IMR-90 (cell line): ENCODE results near the gene FAM174B.

Experiments
- BHLHE40 ChIP-seq: fragments of 150-350 bp; IDR thresholded peaks from 2 replicates; pipeline ENCODE4 v1.6.1; 2016; ENCODE audit warnings: mild to moderate bottlenecking, low read depth, low read length
- CTCF ChIP-seq: conservative IDR thresholded peaks from 2 replicates; pipeline ENCODE4 v1.5.1; 2012; ENCODE audit warnings: mild to moderate bottlenecking, low read depth, low read length, improper control_type of control experiment
- RAD21 ChIP-seq: IDR thresholded peaks from 2 replicates; pipeline ENCODE4 v1.6.1; 2012; ENCODE audit warnings: low read length, improper control_type of control experiment
- RFX5 ChIP-seq: IDR thresholded peaks from 2 replicates; pipeline ENCODE4 v1.8.0; 2012; ENCODE audit warnings: low read depth, mild to moderate bottlenecking, low read length, moderate library complexity

GRCh38 chr15:92661069-92661468 lies 5.5 kb upstream of the FAM174B start:
- no peak for TF ChIP-seq CTCF
- TF ChIP-seq RAD21, result no peak
- no peak for TF ChIP-seq BHLHE40
- no peak for TF ChIP-seq RFX5
